Colonic mucosa (tissue), 4 donors: ENCODE results near the gene TCF25. TPM values are rescaled to one million over a fixed set of nuclear protein-coding genes. Genes with fewer than 3 reads are reported as not detected.
A peak's percentile ranks its signal among the peaks of the same experiment; 100 is the strongest.

Experiments used
- DNase-seq: peaks from one replicate; pipeline ENCODE4 v3.0.0-alpha.2; 2020
- H3K27ac ChIP-seq: fragments of 200-600 bp; one replicate; pipeline ENCODE4 v1.8.0; 2021
- H3K27me3 ChIP-seq: fragments of 200-600 bp; one replicate; pipeline ENCODE4 v1.8.0; 2021
- H3K36me3 ChIP-seq: fragments of 200-600 bp; one replicate; pipeline ENCODE4 v1.8.0; 2021
- H3K4me1 ChIP-seq: fragments of 200-600 bp; one replicate; pipeline ENCODE4 v1.8.0; 2021; ENCODE audit warnings: mild to moderate bottlenecking
- H3K4me3 ChIP-seq: fragments of 200-600 bp; one replicate; pipeline ENCODE4 v1.8.0; 2021
- H3K9ac ChIP-seq, 2 donors: one replicate each; pipeline ENCODE4 v1.7.0; 2013; ENCODE audit warnings: control low read depth in 2 of 2, low read depth in 2 of 2, low read length in 2 of 2
- H3K9me3 ChIP-seq: fragments of 200-600 bp; one replicate; pipeline ENCODE4 v1.8.0; 2021
- intact Hi-C: fragments of 100-400 bp; cut with DNase I; formaldehyde crosslinking; loops from one replicate; pipeline ENCODE4 v1.14.1; 2022
- total RNA-seq, 2 donors: library from RNA; stranded (reverse); fragmentation: NEBNext Ultra II Directional in 1 of 2; extraction: Animal tissue kit (Norgen Biotek cat#: 25700) in 1 of 2; gene quantifications; one replicate each; pipeline ENCODE4 v1.2.1, GENCODE V29; 2021
- TF ChIP-seq, protein P1 (sequence below): fragments of 200-600 bp; IDR thresholded peaks from one replicate; pipeline ENCODE4 v1.8.0; 2022; ENCODE audit warnings: antibody characterized with exemption, mild to moderate bottlenecking
- donor health status: healthy.
- donor health status: DM: no; HTN: no; CAD: no.
- donor health status: DM: no; HTN: no; CAD: no.

The TCF25 gene
- total RNA-seq, 2 donors from 2014 or later: 164 to 165 TPM

- TF ChIP-seq, protein P1, sequence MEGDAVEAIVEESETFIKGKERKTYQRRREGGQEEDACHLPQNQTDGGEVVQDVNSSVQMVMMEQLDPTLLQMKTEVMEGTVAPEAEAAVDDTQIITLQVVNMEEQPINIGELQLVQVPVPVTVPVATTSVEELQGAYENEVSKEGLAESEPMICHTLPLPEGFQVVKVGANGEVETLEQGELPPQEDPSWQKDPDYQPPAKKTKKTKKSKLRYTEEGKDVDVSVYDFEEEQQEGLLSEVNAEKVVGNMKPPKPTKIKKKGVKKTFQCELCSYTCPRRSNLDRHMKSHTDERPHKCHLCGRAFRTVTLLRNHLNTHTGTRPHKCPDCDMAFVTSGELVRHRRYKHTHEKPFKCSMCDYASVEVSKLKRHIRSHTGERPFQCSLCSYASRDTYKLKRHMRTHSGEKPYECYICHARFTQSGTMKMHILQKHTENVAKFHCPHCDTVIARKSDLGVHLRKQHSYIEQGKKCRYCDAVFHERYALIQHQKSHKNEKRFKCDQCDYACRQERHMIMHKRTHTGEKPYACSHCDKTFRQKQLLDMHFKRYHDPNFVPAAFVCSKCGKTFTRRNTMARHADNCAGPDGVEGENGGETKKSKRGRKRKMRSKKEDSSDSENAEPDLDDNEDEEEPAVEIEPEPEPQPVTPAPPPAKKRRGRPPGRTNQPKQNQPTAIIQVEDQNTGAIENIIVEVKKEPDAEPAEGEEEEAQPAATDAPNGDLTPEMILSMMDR: no peak
- intact Hi-C loops: no loop called here
- Histone ChIP-seq H3K36me3 (no peaks in the 10 kb centered on the region), H3K4me1 (no peaks in the 10 kb centered on the region), H3K9ac (no peak overlapping the region), H3K4me3 (no peak overlapping the region), H3K27ac (no peak overlapping the region), H3K9me3 (no peaks in the 10 kb centered on the region), H3K27me3 (no peaks in the 10 kb centered on the region)
- DNase-seq: no peak
These were observed 64.9 kb downstream of the TCF25 start for GRCh38 chr16:89938175-89938885.

DNA sequence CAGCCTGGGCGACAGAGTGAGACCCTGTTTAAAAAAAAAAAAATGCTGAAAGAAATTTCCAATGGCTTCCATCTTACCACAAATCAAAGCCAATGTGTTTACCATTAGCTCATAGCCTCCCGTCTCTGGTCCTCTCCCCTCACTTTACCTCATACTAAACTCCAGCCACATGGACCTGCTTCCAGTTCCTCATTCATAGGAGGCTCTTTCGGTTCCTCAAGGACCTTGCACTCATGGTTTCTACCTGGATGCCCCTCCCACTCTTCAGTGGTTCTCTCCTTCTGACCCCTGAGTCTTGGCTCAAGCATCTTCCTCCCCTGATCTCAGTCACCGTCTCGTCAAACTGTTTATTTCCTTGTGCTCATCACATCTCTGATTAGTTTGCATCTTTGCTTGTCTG is 71.4 kb downstream of the TCF25 start:
- intact Hi-C loops: no loop called here

GRCh38 chr16:89945654-89946053 is 72.3 kb downstream of the TCF25 start:
- intact Hi-C loops: no loop called here
- no peak overlapping the region for H3K27ac ChIP-seq
- TF ChIP-seq, protein P1: no peak
- no peak for DNase-seq
- no peak overlapping the region for H3K4me3 ChIP-seq
- no peaks in the 10 kb centered on the region for H3K9me3 ChIP-seq
- H3K9ac ChIP-seq: no peak overlapping the region
- no peaks in the 10 kb centered on the region for H3K36me3 ChIP-seq
- peaks cover 9% of the 10 kb centered on the region for H3K4me1 ChIP-seq
- no peaks in the 10 kb centered on the region for H3K27me3 ChIP-seq

More for the DNA sequence above, 71.4 kb downstream of the TCF25 start:
- no peak overlapping the region for H3K4me3 ChIP-seq
- no peaks in the 10 kb centered on the region for H3K27me3 ChIP-seq
- H3K9me3 ChIP-seq: no peaks in the 10 kb centered on the region
- H3K9ac ChIP-seq: no peak overlapping the region
- H3K4me1 ChIP-seq: peaks cover 9% of the 10 kb centered on the region
- no peak for DNase-seq
- no peaks in the 10 kb centered on the region for H3K36me3 ChIP-seq
- no peak overlapping the region for H3K27ac ChIP-seq
- TF ChIP-seq, protein P1: no peak

- Histone ChIP-seq H3K36me3 (no peaks in the 10 kb centered on the region), H3K27ac (no peak overlapping the region), H3K4me1 (peaks cover 9% of the 10 kb centered on the region), H3K9ac (no peak overlapping the region), H3K27me3 (no peaks in the 10 kb centered on the region), H3K4me3 (no peak overlapping the region), H3K9me3 (no peaks in the 10 kb centered on the region)
- no peak for DNase-seq
- intact Hi-C loops: no loop called here
- TF ChIP-seq, protein P1: no peak
These were observed 73.1 kb downstream of the TCF25 start for GRCh38 chr16:89946515-89946914.

DNA sequence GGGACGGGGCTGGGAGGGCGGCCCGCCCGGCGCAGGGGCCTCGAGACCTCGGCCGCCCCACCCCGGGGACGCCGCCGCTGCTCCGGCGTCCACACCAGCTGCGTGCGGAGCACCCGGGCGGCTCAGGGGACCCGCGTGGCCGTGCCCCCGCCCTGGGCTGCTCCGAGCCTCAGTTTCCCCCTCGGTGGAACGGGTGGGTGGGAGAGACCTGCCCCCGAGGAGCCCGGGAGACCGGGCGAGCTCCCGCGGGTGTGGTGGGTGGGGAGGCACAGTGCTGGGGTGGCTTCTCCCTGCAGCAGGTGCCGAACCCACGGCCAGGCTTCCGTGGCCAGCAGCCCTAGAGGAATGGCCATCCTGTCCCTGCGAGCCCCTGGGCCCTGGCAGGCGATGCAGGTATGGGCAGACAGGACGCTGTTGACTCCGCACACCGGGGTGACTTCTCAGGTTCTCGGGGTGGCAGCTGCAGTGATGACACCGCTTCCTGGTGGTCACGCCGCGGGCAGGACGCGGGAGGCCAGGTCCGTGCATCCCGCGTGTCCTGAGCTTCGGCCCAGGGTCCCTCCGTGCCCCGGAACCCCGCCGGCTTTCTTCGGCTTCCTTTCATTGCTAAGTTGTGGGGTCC is 75.8 kb downstream of the TCF25 start:
- Histone ChIP-seq H3K36me3 (no peaks in the 10 kb centered on the region), H3K9ac (peak overlapping the region; percentile 51 to 78), H3K4me1 (peaks cover 9% of the 10 kb centered on the region), H3K9me3 (no peaks in the 10 kb centered on the region), H3K4me3 (peak overlapping the region; percentile 56), H3K27me3 (no peaks in the 10 kb centered on the region), H3K27ac (no peak overlapping the region)
- DNase-seq: no peak
- intact Hi-C loops: no loop called here
- TF ChIP-seq, protein P1: no peak
